SK-N-SH treated with all-trans-retinoic acid at 6 μM for 48 hours (cell line): ENCODE data around the gene CIAPIN1.

Source experiments
- BACH2 ChIP-seq: fragments of 250-450 bp; sonication (Bioruptor Pico); IDR thresholded peaks from 2 replicates; pipeline ENCODE4 v1.9.0; 2021; ENCODE audit warnings: mild to moderate bottlenecking, borderline replicate concordance
- OSR1 ChIP-seq: fragments of 250-450 bp; sonication (Bioruptor Pico); IDR thresholded peaks from 2 replicates; pipeline ENCODE4 v1.8.0; 2022; ENCODE audit warnings: moderate library complexity, mild to moderate bottlenecking, inconsistent platforms

GRCh38 chr16:57445510-57445909 is 1.7 kb downstream of the CIAPIN1 start:
- no peak for TF ChIP-seq BACH2 (CRISPR knock-in tag)
- TF ChIP-seq OSR1 (CRISPR knock-in tag): no peak
